HG03565 (cell line): ENCODE measurements around the gene RRP9.

Experiments used
- ATAC-seq: cut with Tn5 transposase; IDR thresholded peaks from one replicate; pipeline ENCODE4 v1.9.1; 2021; ENCODE audit warnings: mild to moderate bottlenecking, moderate library complexity; ENCODE audit not compliant: unreplicated experiment

RRP9 gene

GRCh38 chr3:51974277-51974962 is 32.7 kb upstream of the RRP9 start:
- ATAC-seq: no peak

GRCh38 chr3:51971350-51971749 is 29.6 kb upstream of the RRP9 start:
- ATAC-seq: no peak

DNA sequence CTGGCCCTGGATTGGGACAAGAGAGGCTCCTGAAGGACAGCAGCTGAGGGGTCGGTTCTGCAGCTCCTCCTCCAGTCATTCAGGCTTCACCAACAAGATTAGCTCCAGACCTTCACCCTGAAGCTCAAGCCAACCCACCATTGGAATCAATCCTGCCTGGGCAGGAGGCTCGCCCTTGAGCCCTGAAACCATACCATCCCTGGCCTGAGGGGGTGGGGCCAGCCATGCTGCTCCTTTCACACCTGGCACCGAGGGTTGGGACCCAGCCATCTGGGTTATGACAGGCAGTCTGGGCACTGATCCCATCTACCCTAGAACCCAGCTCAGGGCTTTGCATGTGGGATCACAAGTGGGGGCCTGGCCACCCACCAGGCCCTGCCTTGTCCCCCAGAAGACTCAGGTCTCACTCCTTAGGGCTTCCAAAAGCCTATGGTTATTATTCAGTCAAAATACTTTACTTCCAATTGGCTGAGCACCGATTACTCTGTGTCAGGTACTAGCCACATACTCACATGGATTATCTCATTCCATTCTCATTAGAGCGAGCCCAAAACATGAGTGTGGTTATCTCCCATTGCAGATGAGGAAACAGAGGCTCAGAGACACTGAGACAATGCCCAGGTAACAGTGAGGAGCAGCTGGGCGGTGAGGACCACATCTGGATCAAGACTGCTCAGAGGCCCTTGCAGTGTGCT is 29.0 kb upstream of the RRP9 start:
- ATAC-seq: no peak

- no peak for ATAC-seq
Measured at GRCh38 chr3:51969841-51970240, 28.1 kb upstream of the RRP9 start.

- ATAC-seq: no peak
Measured at GRCh38 chr3:51968883-51969678, 27.4 kb upstream of the RRP9 start.

DNA sequence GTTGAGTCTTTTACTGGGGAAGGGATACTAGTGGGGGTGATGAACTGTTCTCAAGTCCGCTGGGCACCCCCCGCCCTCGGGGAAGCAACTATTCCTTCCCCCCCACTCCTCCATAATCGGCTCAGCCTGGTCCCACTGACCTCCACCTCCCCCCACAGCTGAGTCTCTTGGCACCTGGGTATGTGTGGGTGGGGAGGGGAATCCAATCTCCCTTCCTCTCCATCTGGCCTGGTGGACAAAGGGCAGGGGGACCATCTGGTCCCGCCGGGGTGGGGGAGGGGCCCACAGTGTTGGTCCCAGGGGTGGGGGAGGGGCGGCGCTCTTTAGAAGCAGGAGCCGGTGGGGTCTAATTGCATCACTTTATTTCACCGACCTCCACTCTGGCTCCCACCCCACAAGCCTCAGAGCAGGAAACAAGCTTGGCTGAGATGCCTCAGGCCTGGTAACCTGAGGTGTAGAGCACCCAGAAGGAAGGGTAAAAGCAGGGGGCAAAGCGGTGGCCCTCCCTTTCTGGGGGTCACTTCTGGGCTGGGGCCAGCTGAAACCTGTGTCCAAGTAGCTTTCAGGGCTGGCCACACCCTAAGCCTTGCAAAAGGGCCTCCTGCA is 26.6 kb upstream of the RRP9 start:
- no peak for ATAC-seq

DNA sequence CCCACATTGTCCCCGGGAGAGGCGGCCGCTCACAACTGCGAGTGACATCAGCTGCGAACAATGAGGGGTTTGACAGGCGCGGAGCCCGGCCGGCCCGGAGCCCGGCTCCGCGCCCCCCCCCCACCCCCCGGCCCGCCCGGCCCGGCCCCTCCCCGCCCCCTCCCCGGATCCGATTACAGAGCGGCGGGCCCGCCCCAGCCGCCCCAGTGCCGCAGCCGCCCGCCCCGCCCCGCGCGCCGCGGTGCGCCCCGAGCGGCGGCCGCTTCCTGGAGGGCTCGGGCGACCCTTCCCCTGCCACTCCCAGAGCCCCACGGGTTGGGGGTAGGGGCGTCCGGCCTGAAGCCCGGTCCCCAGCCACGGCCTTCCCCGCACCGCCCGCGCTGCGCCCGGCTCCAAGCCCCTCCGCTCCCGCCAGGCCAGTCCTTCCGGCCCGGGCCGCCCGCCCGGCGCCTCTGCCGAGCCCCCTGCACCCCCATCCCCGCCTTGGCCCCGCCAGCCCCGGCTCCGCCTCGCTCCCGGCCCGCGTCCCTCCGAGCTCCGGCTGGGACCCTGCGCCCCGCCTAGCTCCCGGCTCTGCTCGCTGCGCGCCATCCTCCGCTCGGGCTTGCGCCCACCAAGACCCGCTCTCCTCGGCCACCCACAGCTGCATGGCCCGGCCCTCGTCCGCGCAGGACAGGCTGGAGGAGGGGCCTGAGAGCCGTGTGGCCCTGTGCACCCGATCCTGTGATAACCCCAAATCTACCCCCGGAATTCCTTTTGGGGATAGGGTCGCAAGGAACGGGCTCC is 25.9 kb upstream of the RRP9 start, which contains the start of gene PCBP4:
Gene PCBP4 (minus strand): TSS at position 71 of the 786 bp plus-strand sequence. CDS start 6,214 bp downstream, outside the sequence.
- no peak for ATAC-seq

- ATAC-seq: no peak
Measured at GRCh38 chr3:51966922-51967383, 25.2 kb upstream of the RRP9 start.

DNA sequence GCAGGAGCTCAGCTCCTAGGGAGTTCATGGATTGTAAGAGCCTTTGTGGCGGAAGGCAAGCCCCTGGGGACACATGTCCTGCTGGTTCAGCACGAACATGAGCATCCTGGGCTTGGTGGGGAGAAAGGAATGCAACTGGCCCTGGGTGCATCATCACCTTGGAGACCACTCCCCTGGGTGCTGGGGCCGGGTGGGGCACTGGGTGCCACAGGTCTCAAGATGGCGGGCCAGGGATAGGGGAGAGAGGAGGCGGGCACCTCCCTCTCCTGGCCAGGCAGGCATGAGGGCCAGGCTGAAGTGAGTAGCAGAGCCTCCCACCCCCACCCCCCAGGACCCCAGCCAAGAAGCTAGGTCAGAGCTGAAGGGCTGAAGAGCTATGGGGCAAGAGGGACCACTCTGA is 24.8 kb upstream of the RRP9 start:
- no peak for ATAC-seq

DNA sequence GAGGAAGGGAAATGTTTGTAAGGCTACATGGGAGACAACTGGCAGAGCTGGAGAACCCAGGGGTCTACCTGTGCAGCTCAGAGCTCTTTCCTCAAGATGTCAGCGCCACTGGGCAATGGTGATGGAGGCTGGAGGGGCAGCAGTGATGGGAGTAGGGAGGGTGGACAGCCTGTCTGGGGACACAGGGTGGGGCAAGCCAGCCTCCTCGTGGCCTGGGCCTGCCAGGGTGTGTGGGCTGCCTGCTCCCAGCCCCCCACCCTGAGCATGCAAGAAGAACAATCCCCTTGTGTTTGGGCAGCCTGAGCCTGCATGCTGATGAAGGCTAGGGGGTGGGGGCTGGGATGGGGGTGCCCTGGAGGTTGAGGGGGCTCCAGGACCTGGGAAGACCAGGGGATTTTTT is 24.3 kb upstream of the RRP9 start:
- no peak for ATAC-seq

- no peak for ATAC-seq
Measured at GRCh38 chr3:51964521-51964920, 22.8 kb upstream of the RRP9 start.

DNA sequence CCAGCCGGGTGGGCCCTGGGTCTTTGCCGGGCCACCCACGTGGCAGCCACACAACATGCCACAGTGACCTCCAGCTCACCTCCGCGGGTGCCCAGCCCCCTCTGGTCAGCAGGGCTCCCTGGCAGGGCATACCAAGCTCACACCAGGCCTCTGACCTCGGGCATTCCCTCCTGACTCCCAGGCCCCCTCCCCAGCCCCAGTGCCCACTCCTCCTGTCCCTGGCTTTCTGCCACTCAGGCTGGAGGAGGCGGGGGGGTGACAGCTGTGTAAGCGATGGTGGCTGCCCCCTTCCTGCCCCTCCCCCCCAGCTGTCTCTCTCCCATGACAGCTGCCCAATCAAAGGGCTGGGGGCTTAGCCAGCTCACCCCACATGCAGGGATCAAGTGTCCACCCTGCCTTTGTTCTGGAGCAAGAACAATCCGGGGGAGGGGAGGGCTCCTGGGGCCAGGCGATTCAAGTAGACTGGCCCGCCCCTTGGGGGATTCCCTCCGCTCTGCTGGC is 22.3 kb upstream of the RRP9 start:
- ATAC-seq: no peak

DNA sequence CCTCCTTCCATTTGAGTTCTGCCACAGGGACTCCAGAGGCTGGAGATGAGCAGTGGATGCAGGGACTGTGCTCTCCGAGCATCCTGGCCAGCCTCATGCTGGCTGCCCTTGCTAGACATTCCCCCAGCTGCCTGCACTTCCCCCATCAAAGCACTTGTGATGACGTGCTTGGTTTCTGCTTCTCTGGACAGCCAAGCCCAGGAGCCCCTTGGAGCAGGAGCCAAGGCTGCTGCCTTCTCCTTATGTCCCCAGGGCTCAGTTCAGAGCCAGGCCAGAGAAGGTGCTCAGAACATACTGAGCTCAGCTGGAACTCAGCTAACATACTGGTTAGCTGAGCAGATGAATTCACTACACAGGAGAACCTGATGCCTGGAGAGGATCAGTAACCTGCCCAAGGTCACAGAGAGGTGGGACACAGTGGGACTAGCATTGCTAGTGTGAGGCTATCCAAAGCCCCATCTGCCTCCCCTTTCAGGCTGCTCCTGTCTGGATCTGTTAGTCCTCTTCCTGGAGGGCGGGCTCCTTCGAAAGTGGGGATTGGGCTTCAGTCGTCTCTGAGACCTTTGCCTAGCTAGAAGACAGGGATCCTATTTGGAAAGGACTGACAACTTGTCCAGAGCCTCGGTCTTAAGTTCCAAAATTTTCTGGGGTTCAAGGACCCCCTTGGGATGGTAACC is 21.3 kb upstream of the RRP9 start:
- no peak for ATAC-seq

DNA sequence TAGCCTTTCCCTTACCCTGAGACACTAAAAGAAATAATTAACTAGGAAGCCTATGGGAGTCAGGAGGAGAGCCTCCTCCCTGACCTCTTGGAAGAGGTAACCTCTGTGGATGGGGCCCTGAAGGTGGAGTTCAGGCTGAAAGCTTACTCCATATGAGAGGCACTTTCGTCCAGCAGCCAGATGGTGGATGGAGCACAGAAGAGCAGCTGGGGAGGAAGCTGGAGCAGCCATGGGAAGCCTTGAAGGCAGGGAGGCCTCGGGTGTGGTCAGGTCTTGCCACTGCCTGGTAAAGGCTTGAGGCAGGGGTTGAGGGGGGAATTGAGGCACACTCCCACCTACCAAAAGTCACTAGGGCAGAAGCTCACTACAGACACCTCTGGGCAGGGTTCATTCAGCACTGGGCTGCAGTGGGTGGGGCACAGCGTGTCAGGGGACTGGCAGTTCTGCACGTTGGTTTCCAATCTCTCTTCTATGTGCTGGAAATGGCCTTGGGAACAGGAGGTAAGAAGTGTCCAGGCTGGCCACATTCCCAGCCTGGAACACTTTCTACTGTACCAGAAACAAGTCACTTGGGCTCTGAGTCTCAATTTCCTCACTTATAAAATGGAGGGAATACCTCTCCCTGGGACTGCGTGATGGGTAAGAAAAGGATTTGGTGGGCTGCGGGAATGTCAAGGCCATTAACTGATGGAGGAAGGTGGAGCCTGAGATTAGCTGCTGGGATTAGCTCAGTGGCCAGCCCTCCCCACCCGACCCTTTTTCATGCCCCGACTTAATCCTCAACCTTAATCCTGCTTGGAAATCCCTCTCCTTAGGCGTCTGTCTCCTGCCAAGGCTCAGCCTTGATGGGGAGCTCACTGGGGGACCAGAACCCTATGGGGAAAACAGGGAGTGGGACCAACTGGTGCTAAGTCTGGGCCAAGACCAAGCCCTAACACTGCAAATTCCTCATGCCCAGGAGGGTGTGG is 20.2 kb upstream of the RRP9 start:
- ATAC-seq: no peak

GRCh38 chr3:51961011-51961410 is 19.3 kb upstream of the RRP9 start:
- ATAC-seq: no peak

DNA sequence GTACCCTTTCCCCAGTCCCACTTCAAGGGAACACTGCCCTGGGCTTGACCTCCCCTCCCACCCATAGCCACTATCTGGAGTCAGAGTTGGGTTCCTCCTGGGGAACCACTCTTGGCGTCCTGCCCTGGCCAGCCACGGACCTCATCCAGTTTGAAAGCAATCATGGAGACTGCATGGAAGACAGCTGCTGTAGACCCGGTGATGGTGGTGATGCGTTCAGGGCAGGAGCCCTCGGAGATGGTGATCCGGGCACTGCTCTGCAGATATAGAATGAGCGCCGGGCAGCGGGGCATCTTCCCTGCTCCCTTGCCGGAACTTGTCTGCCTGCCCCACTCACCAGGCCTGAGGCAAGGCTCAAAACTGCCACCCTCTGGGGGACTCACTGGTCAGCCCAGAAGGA is 18.7 kb upstream of the RRP9 start:
- no peak for ATAC-seq

DNA sequence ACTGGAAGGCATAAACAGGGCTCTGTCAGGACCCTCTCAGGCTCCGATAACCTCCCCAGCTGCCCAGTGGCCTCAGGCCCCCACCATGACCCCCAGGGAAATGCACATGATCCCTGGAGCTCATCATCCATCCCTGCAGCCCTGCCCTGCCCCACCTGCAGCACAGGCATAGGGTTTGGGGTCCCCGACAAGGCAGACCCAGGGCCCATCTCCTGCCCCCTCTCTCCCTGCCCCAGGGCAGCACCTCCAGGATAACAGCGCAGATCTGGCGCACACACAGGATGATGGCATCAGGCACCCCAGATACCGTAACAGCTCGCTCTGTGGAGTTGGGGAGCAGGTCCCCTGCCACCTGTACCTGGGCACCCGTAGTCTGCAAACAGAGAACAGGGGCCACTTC is 17.9 kb upstream of the RRP9 start:
- ATAC-seq: no peak
